ENCODE measurements around the gene CASTOR1. TPM values are rescaled to one million over a fixed set of nuclear protein-coding genes. Genes with fewer than 3 reads are reported as not detected.

The CASTOR1 gene
- total RNA-seq, 1 donor from 2014 or later = 8.5 TPM

DNA sequence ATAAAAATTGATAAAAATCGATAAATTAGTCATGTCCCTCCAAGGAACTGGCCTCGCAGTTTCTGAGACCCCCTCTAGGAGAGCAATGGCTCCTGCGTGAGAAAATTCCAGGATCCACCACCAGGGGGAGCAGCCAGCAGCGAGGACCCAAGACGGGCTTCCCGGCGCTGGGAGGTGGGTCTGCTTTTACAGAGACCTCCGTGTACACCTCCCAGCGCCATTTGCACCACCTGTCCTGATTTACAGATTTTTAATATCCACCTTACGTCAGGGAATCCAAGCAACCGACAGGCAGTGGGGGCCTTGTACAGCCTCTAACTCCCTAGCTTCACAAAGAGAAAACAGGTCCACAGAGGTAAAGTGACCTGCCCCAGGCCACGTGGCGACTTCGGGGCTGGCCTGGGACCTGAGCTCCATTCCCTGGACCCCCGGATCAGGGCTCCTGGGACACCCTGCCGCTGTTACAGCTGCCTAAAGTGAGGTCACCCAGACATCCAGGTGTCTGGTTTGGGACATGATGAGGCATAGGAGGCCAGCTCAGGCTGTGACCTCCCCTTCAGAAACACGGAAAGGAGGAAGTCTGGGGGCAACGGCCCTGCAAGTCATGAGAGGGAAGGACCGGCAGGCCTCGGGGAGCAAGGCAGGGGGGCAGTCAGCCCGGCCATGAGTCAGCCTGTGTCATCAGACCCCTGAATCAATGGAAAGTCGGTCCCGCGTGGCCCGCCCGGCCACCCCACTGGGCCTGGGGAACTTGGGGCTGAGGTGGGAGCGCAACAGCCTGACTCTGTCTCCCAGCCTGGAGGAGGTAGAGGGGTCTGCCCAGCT, 26.2 kb downstream of the CASTOR1 start:
- DNase-seq = peak; percentile 82

DNA sequence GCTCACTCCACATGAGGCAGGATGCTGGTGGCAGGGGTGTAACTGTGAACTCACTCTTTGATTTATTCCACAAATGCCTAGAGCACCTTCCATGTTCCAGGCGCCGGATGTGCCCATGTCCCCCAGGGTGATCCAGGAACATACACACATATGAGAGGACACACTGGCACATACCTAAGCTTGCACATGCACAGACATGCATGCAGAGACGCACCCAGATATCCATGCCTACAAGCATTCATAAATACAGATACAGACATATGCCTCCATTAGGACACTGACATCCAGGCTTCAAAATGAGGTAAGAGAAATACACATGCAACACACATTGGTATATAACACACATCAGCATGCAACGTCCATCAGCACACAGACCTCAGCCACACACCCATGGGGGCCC, 27.2 kb downstream of the CASTOR1 start:
- DNase-seq = no peak

DNA sequence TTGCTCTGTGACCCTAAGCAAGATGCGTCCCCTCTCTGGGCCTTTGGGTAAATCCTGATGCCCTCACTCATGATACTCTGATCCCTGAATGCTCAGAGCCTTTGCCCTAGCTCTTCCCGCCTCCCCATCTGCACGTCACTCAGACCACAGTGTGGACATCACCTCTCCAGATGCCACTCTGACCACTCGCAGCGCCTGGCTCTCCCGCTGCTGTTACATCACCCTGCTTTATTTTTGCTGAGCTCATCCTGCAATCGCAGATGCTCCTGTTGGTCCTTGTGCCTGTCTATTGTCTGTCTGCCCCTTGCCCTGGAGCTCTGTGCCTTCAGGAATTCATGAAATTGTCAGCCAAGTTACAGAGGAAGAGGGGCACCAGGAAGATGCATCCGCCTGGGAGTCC, 28.2 kb downstream of the CASTOR1 start:
- no peak for DNase-seq

DNA sequence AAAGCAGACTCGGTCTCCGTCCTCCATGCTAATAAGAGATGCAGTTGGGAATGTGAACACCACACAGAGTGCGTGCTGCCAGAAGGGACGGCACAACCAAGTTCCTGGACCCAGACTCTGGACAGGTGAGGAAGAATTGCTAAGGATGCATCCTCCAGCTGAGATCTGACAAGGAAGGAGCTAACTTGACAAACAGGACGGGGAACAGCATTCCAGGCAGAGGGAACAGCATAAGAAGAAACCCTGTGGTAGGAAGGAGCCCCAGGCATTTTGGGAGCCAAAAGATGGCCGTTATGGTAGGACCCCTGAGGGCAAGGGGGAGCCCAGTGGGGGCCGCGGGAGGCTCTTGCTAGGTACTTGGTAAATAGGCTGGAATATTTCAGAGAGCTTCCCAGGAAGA, 28.6 kb downstream of the CASTOR1 start:
- DNase-seq = no peak

DNA sequence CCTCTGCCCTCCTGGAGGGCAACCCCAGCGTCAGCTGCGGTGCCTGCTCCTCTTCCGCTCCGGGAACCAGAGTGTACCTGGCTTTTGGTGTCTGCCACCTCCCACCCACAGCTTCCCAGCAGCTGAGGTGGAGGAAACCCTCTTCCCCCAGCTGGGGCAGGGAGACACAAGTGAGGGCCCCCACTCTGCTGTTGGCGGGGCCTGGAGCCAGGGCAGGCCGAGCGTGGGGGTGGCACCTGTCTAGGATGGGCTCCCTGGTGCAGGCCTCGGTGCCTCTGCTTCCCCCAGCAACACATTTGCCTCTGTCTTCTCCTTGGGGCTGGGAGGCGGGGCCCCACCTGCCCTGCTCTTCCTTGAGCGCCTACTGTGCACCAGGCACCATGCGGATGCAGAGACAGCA, 29.0 kb downstream of the CASTOR1 start:
- DNase-seq = no peak

DNA sequence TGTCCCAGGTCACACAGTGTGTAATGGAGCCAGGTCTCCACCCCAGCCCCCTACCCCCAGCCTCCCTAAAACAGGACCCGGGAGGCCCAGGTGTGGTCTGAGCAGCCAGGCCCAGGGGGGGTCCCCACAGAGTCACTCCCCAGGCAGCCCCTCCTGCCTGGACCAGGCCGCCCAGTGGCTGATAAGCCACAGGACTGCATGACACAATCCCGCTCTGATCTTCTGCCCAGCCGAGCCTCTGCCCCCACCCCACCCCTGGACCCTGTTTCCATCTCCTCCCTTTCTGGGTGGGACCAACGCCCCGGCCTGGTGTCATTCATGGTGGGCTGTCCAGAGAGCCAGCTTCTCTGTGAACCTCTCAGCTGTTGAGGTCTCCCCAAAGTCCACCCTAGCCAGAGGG, 35.0 kb downstream of the CASTOR1 start:
- no peak for DNase-seq

DNA sequence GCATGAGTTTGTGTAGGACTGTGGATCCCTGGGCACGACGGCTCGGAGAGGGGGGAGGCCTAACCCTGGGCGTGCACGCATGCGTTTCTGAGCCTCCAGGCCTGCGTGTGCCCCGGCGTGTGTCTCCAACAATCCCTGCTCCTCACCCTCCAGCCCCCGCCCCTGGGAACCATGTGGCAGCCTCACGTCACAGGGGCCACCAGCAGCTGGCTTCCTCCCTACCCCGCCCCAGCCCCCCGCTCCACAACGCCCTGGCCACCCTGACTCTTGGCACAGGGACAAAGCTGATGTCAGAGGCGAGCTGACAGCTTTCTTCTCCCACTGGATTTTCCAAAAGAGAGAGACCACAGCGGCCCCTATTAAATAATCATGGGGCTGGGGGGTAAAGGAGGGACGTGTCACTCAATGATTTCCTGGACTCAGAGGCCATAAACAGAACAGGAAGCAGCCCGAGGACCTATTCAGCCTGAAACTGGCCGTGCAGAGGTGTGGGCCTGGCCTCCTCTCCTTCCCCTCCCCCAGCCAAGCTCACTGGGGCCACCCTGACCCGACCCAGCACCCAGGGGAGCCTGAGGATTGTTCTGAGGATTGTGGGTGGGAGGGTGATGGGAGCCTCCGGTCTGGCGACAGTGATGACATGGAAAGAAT, 36.0 kb downstream of the CASTOR1 start:
- DNase-seq = peak; percentile 32

DNA sequence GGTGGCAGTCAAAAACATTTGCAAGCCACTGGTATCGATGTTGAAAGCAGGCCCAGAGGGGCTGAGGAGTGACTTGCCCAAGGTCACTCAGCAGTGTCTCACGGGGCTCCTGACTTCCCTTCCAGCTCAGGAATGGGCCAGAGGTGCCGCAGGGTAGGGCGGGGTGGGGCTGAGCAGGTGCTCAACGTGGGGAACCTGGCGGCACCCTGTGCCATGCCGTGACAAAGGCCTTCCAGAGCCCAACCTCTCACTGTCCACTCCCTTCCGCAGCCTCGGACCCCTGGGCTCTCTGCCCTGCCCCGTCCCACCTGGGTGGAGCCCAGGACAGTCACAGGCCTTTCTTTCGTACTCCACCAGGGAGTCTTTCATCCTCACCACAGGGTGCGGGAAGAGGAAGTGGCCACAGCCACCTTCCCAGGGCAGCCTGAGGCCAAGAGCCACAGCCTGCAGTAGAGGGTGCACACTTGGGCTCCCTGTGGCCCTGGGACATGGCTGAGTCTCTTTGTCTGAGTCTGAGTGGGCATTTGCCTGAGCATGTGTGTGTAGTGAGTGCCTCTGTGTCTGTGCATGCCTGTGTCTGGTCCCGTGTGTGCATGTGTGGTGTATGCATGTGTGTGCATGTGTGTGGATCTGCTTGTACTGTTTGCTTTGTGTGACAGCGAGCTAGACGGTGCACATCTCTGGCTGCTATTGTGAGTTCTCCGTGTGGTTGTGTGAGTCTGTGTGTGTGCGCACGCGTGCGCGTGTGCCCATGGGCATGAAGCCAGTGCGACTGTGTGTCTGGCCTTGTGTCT, 36.7 kb downstream of the CASTOR1 start:
- no peak for DNase-seq

DNA sequence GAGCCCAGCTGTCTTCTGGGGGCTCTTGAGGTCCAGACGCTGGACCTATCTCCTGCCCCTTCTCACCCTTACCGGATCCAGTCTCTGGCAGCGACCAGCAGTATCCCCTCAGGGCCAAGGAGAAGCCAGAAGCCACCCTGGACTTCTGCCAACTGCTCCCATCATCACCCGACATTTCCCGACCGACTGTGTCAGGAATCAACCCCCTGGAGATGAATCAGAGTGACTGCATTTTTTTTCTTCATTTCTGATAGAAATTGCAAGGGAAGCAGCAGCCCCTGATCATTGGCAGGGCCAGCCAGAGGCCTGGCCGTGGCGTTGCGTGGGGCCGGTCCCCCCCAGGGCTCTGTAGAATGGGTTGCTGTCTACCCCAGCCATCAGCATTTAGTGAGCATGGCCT, 37.6 kb downstream of the CASTOR1 start:
- no peak for DNase-seq

DNA sequence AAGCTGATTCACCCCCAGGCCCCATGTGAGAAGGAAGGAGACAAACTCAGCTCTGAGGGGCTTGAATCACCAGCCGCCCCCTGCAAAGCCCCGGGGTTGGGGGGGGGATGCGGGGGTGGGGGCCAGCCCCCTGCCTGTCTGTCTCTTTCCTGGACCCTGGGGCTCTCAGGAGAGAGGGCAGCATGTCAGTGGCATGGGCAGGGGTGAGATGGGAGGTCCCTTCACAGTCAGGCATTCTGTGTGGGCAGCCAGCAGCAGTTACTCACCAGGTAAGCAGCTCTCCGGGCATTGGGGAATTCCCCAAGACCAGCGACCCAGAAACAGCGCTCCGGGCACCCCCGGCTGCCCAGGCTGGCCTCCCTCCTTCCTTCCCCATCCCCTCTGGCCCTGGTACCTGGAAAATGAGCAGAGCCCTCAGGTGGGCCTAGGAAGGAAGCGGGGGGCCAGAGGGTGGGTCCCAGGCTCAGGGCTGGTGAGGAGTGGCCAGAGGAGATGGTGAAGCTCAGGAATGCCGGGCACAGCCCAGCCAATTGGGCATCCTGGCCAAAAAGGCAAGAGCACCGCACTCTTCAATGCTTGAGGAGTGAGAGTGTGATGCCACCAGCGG, 38.5 kb downstream of the CASTOR1 start:
- no peak for DNase-seq

DNA sequence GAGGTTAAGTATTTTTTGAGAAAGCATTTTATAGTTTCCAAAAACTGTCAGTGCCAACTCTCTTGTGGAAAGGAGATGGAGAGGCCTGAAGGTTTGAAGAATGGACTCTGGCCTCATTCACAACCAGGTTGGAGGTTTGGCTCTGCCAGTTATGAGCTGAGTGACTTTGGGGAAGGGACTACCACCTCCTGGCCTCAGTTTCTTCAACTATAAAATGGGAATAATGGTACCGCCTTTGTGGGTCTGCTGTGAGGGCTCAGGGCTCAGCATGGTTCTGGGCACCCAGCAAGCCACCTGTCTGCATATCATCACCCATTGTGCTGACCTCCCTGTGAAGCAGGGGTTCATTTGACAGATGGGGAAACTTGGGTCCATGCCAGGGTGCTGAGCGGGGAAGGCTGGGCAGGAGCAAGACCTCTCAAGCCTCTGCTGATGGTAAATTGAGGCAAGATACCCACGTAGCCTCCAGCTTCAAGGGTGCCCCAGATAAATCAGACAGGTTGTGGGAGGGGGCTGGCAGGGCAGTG, 39.2 kb downstream of the CASTOR1 start:
- no peak for DNase-seq

DNA sequence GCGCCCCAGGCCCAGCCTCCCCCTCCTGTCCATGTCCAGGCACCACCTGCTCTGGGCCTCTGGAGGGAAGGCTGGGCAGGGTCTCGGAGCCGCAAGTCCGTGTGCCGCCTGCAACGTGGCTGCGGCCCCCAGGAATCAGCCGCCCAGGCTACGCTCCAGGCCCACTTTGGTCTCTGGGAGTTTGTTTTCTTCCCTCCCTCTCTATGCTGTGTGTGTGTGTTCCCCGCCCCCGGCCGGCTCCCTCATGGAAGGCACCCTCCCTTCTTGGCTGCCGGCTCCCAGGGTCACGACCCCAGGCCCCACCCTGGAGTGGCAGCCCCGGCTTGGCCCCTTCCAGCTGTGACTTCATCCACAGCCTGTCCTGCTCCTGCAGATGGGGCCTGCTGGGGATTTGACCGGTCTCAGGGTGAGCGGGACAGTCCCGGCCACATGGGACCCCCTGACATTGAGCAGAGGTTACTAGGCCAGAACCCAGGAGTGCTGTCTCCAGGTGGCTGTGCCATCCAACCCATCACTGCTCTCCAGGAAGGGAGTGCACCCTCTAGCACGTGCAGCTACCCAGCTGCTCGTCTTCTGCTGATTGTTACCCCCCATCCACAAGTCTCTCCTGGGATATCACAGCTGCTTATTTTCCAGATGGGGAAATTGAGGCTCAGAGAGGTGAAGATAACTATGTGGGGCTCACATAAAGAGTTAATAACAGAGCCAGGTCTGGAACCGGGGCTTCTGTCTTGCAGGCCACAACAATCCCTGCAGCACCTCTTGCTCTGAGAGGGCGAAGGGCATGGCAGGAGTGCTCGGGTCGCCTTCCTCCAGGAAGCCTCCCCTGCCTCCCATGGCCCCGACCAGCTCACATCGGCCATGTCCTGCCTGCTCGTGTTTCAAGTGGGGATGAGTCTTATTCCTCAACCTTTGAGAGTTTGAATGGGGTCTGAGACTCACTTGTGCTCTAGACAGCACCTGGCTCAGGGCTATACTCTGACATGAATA, 40.0 kb downstream of the CASTOR1 start:
- DNase-seq = no peak

DNA sequence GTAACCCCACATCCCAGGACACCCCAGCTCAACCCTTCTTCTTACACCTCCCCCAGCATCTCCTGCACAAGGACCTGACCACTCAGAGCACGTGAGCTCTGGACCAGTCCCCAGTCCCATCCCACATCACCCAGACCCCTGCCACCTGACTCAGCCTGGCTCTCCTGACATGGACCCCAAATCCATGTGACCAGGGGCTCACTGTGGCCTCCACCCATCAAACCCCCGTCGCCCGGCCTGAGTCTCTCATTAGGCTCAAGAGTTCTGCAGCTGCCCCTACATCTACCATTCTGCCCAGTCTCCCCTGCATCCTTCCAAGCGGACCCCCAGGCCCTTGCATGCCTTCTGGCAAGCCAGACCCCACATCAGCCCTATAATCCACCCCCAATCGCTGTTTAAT, 40.8 kb downstream of the CASTOR1 start:
- no peak for DNase-seq

DNA sequence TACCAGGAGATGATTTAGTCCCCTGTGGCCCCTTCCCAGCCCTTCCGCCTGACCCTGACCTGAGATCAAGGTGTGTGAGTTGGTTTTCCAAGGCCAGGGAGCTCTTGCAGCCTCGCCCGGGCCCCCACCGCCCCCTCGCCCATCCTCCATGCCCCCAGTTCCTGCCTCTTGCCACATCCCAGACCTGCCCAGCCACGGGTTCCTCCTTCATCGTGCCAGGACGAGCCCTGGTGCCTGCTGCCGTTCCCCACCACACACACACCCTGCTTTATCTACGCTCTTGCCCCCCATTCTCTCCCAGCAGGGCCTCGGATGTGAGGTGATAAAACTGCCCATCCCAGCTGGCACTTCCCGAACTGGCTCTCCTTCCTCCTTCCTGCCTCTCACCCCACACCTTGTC, 41.3 kb downstream of the CASTOR1 start:
- DNase-seq = no peak

DNA sequence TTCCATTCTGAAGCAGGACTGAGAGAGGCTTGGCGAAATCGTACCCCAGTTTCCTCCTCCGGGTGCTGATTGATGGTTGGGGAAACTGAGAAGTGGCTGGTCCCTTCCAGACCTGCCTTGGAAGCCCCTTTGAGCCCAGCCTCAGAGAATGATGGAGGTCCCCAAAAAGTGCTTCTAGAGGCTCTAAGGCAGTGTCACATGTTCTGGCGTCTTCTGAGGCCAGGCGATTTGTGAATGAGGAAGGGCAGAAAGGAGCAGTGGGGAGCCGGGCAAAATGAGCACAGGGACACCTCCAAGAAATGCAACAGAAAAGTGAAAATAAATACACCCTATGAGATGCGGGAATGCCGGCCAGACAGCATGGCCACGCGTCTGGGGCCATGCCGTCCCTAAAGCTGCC, 41.7 kb downstream of the CASTOR1 start:
- DNase-seq = no peak

DNA sequence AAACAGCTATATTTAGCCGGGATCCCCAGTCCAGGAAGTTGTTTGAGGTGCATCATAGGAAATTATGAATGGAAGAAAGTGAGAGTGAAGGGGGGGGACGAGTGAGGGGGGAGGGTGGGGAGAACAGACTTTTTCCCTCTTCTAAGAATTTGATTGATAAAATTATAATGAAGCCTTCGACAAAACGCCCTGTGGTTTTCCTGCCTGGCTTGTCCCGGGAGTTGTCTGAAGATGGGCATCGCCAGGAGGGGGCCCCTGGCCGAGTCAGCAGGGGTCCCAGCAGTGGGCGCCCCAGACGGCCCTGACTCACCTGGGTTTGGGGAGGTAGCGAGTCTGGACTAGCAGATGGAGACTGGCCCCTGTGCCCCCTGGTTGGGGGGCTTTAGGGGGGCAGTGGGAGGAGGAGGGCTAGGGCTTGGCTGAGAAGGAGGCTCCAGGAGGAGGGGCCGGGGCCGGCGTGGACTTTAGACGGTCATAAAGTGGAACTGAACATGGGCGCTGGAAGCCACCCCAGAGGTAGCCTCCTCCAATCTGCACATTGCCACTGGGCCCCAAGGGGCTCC, 42.4 kb downstream of the CASTOR1 start:
- DNase-seq = no peak

DNA sequence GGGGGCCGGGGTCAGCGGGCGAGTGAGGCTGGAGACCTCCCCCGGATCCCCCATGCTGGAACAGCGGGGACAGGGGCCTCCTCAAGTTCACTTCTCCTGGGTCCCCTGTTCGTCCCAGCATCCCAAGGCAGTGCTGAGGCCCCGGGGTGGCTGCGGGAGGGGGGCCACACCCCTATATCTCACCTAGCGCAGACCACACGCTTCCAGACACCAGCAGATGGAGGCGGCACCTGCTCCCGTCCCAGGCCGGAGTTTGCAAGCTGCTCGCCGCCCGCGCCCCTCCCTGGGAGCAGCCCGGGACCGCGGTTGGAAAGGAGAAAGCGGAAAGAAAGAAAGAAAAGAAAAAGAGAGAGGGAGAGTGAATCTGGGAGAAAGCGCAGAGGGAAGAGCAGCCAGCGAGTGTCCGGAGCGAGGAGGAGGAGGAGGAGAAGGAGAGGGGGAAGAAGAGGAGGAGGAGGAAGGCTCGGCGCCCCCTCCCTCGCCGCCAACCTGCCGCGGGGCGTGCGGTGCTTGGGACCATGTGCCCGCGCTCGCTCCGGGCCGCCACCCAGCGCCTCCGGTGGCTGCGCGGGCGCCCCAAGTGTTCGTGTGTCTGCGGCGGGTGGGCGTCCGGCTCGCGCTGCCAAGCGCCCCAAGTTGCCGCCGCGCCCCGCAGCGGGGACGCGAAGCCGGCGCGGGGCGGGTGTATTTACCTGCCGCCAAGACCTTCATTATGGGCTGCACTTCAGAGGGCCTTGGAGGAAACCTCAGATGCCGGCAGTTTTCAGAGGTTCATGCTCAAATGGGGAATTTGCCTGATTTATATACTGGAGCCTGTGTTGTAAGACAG, 43.1 kb downstream of the CASTOR1 start, which contains the start of gene LIF:
TSS of gene LIF (minus strand) at position 775 of the 829 bp plus-strand sequence. CDS start at position 711, 64 bp downstream.
- DNase-seq = peak; percentile 23

DNA sequence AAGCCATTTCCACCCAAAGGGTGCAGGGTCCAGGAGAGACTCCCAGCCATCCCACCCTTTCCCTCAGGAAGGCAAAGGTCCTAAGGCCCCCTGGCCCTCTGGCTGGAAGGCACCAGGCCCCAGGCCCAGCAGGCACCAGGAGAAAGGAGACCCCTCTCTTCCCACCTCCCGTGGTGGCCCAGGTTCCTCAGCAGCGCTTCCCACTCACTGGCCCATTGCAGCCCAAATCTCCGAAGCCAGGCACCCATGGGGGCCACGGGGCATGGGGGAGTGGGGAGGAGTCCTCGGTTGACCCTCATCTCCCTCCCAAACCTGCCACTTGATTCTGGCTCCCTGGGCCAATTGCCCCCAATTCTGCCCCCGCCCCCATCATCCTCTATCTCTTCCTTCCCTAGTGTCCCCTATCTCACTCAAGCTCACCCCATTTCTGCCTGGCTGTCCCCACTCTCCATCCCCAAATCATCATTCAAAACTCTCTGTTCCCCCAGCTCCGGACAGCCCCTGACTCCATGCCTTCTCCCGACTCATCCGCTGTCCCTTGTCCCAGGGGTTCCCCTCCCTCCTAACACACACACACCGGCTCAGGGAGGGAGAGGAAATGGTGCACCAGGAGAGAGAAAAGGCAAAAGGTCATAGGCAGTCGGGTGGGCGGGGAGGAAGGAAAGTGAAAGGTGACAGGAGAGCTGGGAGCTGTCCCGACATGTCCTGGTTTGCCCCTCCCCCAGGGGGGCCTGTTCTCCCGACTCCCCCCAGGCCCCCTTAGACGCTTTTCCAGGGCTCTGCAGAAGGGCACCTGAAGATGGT, 43.9 kb downstream of the CASTOR1 start:
- DNase-seq = no peak

DNA sequence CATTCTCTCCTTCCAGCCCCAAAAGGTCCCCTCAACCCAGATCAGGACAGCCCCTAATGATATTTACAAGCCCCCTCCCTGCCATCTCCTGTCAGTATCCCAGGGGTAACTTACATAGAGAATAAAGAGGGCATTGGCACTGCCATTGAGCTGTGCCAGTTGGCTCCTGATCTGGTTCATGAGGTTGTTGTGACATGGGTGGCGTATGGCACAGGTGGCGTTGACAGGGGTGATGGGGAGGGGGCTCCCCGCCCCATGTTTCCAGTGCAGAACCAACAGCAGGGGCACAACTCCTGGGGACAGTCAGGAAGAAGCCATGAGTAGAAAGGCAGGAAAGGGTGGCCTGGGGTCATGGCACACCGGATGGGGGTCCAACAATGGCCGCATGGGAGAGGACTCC, 44.7 kb downstream of the CASTOR1 start:
- DNase-seq = no peak
